Hepatocyte (in vitro differentiated cells): ENCODE results near the gene HNRNPUL1. TPM values are rescaled to one million over a fixed set of nuclear protein-coding genes. Genes with fewer than 3 reads are reported as not detected.
A peak's percentile ranks its signal among the peaks of the same experiment; 100 is the strongest.

Source experiments
- DNase-seq: peaks from one replicate; pipeline ENCODE4 v3.0.0-alpha.2; 2016; ENCODE audit warnings: low spot score
- H2AFZ ChIP-seq: fragments of 200-600 bp; sonication (generic); 2 replicates; pipeline ENCODE4 v1.6.0; 2016; ENCODE audit warnings: antibody characterized with exemption, mild to moderate bottlenecking
- H3K27ac ChIP-seq: fragments of 200-600 bp; sonication (generic); 2 replicates; pipeline ENCODE4 v1.5.1; 2016; ENCODE audit warnings: mild to moderate bottlenecking
- H3K27me3 ChIP-seq: fragments of 200-600 bp; sonication (generic); 2 replicates; pipeline ENCODE4 v1.6.1; 2016
- H3K36me3 ChIP-seq: fragments of 200-600 bp; sonication (generic); replicated peaks from 2 replicates; pipeline ENCODE4 v1.5.1; 2016; ENCODE audit warnings: low read depth; ENCODE audit not compliant: insufficient read depth
- H3K4me1 ChIP-seq: fragments of 200-600 bp; sonication (generic); 2 replicates; pipeline ENCODE4 v1.5.1; 2016; ENCODE audit warnings: mild to moderate bottlenecking, moderate library complexity; ENCODE audit not compliant: insufficient read depth
- H3K4me2 ChIP-seq: fragments of 200-600 bp; sonication (generic); 2 replicates; pipeline ENCODE4 v1.6.0; 2016
- H3K4me3 ChIP-seq: fragments of 200-600 bp; sonication (generic); 2 replicates; pipeline ENCODE4 v1.5.1; 2016; ENCODE audit warnings: mild to moderate bottlenecking
- H3K79me2 ChIP-seq: fragments of 200-600 bp; sonication (generic); 2 replicates; pipeline ENCODE4 v1.6.0; 2017; ENCODE audit warnings: mild to moderate bottlenecking
- H3K9me2 ChIP-seq: fragments of 200-600 bp; sonication (generic); replicated peaks from 2 replicates; pipeline ENCODE4 v1.6.0; 2017; ENCODE audit warnings: mild to moderate bottlenecking; ENCODE audit not compliant: insufficient read depth
- H3K9me3 ChIP-seq: fragments of 200-600 bp; sonication (generic); 2 replicates; pipeline ENCODE4 v1.5.1; 2016; ENCODE audit warnings: low read depth, mild to moderate bottlenecking
- H4K20me1 ChIP-seq: fragments of 200-600 bp; sonication (generic); 2 replicates; pipeline ENCODE4 v1.6.0; 2016; ENCODE audit warnings: mild to moderate bottlenecking; ENCODE audit not compliant: insufficient read depth, poor library complexity, severe bottlenecking
- EZH2 ChIP-seq: fragments of 200-600 bp; sonication (generic); IDR thresholded peaks from 2 replicates; pipeline ENCODE4 v1.6.1; 2016; ENCODE audit warnings: antibody characterized with exemption, mild to moderate bottlenecking, borderline replicate concordance
- EZH2phosphoT487 ChIP-seq: fragments of 200-600 bp; sonication (generic); IDR thresholded peaks from one replicate; pipeline ENCODE4 v1.6.1; 2018; ENCODE audit warnings: antibody characterized with exemption, mild to moderate bottlenecking, low read depth, moderate library complexity; ENCODE audit not compliant: unreplicated experiment, severe bottlenecking
- WGBS: methylation state at CpG from one replicate; pipeline ENCODE4 v1.1.6; 2016; ENCODE audit warnings: low lambda C conversion rate; ENCODE audit errors: missing lambda C conversion rate; 5-methylcytosine and 5-hydroxymethylcytosine counted together
- polyA plus RNA-seq: library from polyadenylated mRNA; unstranded; fragments of >200 nt; fragmentation: Nextera tagmentation; extraction: Ambion mirVana; gene quantifications from 2 replicates; pipeline ENCODE4 v1.2.1, GENCODE V29; 2016
- total RNA-seq: library from RNA; depleted of rRNA; stranded (reverse); fragments of >200 nt; gene quantifications from 2 replicates; pipeline ENCODE4 v1.2.3, GENCODE V29; 2014
- TF ChIP-seq, protein P1 (sequence below): fragments of 200-600 bp; sonication (generic); IDR thresholded peaks from 2 replicates; pipeline ENCODE4 v1.5.1; 2016; ENCODE audit warnings: antibody characterized with exemption, mild to moderate bottlenecking; ENCODE audit not compliant: poor library complexity

HNRNPUL1 gene
- total and polyA plus RNA-seq, 2 experiments from 2014 or later = 98.5 to 115 TPM

DNA sequence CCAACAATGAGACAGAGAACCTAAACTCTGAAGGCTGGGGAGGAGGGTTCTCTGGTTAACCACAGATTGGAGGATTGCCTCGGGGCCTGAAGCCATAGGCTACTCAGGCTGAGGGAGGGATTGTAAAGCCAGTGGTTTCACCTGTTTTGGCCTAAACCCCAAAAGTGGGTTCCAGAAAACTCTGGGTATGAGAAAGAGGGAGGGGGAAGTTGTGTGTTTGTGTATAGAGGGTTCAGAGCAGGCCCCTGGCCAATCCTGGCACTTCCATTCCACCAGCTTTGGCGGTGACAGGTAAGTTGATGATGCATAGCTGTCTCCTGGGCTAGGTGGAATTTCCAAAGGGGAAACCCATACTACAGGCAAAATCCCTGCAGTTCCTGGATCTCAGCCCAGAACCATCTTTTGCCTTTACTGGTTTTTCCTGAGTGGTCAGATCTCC, 32.3 kb downstream of the HNRNPUL1 start:
- Histone ChIP-seq H3K4me2 (no peak overlapping the region), H3K27ac (peak overlapping the region; percentile 50), H4K20me1 (peaks cover 4% of the 10 kb centered on the region), H3K9me2 (no peaks in the 10 kb centered on the region), H2AFZ (no peak overlapping the region), H3K4me3 (no peak overlapping the region), H3K27me3 (no peaks in the 10 kb centered on the region), H3K9me3 (no peaks in the 10 kb centered on the region), H3K36me3 (peaks cover 10% of the 10 kb centered on the region), H3K4me1 (peaks cover 24% of the 10 kb centered on the region), H3K79me2 (peaks cover 29% of the 10 kb centered on the region)
- no peak for DNase-seq
- WGBS = 100% methylated on average over 2 of the region's 2 CpGs
- TF ChIP-seq, protein P1, sequence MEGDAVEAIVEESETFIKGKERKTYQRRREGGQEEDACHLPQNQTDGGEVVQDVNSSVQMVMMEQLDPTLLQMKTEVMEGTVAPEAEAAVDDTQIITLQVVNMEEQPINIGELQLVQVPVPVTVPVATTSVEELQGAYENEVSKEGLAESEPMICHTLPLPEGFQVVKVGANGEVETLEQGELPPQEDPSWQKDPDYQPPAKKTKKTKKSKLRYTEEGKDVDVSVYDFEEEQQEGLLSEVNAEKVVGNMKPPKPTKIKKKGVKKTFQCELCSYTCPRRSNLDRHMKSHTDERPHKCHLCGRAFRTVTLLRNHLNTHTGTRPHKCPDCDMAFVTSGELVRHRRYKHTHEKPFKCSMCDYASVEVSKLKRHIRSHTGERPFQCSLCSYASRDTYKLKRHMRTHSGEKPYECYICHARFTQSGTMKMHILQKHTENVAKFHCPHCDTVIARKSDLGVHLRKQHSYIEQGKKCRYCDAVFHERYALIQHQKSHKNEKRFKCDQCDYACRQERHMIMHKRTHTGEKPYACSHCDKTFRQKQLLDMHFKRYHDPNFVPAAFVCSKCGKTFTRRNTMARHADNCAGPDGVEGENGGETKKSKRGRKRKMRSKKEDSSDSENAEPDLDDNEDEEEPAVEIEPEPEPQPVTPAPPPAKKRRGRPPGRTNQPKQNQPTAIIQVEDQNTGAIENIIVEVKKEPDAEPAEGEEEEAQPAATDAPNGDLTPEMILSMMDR = no peak
- no peak for TF ChIP-seq EZH2
- no peak for TF ChIP-seq EZH2phosphoT487

DNA sequence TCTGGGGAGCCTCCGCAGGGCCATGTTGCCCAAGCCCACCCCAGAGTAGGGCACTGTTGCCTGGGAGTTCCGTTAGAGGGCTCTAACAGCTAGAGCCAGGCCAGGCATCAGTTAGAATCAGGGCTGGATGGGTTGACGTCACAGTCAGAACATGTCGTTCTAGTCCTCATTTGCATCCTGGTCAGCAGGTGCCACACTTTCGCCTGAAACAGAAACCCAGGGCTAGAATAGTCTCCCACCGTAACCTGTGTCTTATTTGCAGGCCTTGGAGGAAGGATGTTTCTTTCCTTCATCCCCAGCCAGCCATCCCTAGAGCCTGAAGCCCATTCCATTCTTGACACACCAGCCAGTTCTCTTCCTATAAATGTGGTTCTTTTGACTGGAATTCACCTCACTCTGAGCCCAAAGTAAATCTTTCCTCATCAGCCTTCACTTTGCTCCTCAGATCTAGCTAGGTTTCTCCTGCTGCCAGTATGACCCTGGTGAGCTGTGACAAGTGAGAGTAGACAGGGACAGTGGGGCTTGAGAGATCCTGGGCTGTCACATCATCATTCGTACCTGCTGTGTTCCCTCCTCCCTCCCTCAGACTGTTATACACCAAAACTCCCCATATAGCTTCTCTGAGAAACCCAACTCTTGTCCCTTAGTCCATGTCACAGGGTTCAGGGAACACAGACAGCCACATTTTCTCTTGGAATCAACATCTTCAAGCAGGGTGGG, 33.6 kb downstream of the HNRNPUL1 start:
- Histone ChIP-seq H3K27ac (peak overlapping the region; percentile 86), H3K9me2 (no peaks in the 10 kb centered on the region), H3K79me2 (peaks cover 26% of the 10 kb centered on the region), H3K4me2 (no peak overlapping the region), H3K9me3 (no peaks in the 10 kb centered on the region), H3K27me3 (no peaks in the 10 kb centered on the region), H3K4me1 (peaks cover 24% of the 10 kb centered on the region), H3K36me3 (peaks cover 10% of the 10 kb centered on the region), H2AFZ (no peak overlapping the region), H3K4me3 (no peak overlapping the region), H4K20me1 (peaks cover 4% of the 10 kb centered on the region)
- WGBS = 90% methylated on average over 7 of the region's 7 CpGs
- no peak for DNase-seq
- TF ChIP-seq EZH2phosphoT487 (no peak), EZH2 (no peak)
- TF ChIP-seq, protein P1 = no peak

DNA sequence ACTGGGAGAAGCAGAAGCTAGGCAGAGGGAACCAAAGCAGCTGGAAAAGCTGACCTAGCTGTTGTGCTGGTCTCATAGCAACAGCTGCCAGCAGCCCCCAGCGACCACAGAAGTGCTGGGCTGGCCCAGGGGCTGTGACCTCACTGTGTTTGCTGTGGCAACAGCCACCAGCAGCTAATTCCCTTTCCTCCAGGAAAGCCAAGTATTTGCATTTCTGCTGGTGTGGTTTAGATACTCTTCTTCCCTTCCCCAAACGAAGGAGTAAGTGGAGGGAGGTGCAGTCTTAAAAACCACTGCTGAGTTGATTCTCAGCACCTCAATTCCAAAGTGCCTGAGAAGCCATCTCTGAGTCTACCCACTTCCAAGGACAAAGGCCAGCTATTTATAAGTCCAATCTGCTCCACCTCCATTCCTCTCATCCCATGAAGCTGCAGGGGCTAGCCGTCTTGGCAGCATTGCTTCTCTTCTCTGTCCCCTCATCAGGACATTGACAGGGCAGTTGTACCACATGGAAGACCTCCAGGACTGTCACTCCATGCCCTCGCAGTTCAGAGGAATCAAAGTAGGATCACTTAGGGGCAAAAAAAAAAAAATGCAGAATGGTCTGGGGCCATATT, 34.3 kb downstream of the HNRNPUL1 start:
- Histone ChIP-seq H2AFZ (no peak overlapping the region), H3K36me3 (peaks cover 3% of the 10 kb centered on the region), H3K27ac (peak overlapping the region; percentile 86), H3K4me1 (peaks cover 24% of the 10 kb centered on the region), H4K20me1 (peaks cover 1% of the 10 kb centered on the region), H3K9me2 (no peaks in the 10 kb centered on the region), H3K4me3 (no peak overlapping the region), H3K9me3 (no peaks in the 10 kb centered on the region), H3K27me3 (no peaks in the 10 kb centered on the region), H3K79me2 (peaks cover 19% of the 10 kb centered on the region), H3K4me2 (no peak overlapping the region)
- WGBS = 56% methylated on average over 4 of the region's 4 CpGs
- TF ChIP-seq, protein P1 = no peak
- no peak for TF ChIP-seq EZH2
- no peak for TF ChIP-seq EZH2phosphoT487
- DNase-seq = peak; percentile 76
